G401.6 (cell line): Measurements from ENCODE around the gene CCDC85C.

Experiments used
- FAIRE-seq: peaks from 2 replicates; lab custom pipeline; 2012; peaks lifted over from hg19 to GRCh38; lab: Jason Lieb, UNC

Gene CCDC85C

DNA sequence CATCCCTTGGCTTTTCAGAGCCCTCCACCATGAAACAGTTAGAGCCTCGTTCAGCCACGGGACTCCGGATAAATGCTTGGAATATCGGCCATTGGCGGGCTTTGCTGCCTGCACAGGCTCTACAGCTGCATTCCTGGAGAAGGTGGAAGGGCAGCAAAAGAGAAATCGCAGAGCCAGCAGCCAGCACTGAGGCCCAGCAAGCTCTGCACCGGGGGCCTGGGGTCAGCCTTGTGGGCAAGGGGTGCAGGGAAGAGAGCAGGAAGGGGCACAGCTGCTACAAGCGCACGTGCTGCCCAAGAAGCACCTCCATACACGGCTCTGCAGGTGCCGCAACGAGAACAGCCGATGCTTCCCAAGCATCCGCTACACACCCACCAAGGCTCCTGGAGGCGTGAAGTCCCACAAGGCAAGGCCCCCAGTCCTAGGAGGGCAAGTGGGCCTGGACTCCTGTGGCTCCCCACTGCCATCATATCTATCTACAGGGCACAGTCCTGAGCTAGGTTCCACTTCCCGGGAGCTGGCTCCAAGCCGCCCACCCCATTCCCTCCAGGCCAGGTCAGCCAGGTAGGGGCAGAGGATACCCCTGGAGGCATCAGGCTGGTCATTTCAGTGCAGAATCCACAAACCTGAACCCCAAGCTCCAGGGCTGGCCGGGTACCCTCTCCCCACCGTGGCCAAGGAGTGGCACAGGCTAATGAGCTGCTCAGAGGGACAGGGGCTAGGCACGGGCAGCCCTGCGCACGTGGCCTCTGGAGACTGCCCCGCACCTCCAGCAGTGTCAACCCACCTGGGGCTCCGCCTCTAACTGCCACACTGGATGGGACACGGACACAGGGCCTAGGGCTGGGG lies 82.6 kb downstream of the CCDC85C start:
- FAIRE-seq = no peak

DNA sequence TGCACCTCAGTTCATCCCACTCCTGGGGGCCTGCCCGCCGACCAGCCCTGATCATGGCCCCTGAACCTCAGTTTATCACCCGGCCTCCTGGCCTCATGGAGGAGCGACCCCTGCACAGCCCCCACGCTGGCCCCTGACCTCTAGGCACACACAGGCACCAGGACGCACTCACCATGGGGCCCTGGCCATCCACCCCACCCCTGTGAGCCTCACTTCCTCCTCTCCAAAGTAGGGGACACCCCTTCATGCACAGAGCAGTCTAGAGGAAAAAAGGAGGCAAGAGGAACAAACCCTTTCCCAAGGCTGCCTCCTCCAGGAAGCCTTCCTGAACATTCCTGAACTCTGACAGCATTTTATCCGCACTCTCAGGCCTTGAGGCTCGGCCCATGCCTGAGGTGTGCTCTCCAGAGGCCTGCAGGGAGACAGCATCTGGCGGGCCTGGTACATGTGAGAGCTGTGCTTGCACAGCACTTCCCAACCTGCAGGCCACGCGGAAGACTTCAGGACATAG lies 83.4 kb downstream of the CCDC85C start:
- no peak for FAIRE-seq

DNA sequence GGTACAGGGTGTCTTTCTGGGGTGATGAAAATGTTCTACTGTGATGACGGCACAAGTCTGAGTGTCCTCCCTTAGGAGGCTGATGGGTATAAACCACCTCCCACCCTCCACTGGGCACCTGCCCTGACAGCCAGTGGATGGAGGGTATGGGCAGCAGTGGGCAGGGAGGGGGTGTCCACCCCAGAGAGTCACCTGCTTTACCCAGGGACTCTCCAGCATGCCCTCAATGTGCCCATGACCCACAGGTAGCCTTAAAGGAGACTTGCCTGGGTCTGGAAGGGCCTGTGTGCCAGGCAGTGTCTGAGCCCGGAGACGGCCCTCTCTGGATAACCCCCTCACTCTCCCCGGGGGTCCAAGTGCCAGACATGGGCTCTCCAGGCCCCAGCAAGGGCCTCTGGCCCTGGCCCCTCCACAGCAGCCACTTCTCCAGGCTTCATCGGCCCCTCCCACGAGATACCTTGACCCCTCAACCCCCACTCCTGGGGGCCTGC lies 84.0 kb downstream of the CCDC85C start:
- no peak for FAIRE-seq

DNA sequence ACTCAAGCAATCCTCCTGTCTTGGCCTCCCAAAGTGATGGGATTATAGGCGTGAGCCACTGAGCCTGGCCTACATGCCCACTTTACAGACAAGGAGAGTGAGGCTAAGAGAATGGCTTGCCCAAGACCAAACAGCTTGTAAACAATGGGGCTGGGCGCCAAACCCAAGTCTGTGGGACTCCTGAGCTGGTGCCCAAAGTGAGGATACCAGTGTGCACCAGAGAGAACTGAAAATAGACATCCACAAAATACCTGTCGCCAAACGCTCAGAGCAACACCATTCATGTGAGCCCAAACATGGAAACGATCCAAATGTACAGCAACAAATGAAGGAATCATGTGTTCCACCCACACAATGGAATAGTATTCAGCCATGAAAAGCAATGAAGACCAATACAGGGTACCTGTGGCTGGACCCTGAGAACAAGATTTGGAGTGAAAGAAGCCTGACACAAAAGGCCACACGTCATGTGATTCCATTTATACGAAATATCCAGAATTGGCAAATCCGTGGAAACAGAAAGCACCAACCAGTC lies 84.6 kb downstream of the CCDC85C start:
- FAIRE-seq = no peak

DNA sequence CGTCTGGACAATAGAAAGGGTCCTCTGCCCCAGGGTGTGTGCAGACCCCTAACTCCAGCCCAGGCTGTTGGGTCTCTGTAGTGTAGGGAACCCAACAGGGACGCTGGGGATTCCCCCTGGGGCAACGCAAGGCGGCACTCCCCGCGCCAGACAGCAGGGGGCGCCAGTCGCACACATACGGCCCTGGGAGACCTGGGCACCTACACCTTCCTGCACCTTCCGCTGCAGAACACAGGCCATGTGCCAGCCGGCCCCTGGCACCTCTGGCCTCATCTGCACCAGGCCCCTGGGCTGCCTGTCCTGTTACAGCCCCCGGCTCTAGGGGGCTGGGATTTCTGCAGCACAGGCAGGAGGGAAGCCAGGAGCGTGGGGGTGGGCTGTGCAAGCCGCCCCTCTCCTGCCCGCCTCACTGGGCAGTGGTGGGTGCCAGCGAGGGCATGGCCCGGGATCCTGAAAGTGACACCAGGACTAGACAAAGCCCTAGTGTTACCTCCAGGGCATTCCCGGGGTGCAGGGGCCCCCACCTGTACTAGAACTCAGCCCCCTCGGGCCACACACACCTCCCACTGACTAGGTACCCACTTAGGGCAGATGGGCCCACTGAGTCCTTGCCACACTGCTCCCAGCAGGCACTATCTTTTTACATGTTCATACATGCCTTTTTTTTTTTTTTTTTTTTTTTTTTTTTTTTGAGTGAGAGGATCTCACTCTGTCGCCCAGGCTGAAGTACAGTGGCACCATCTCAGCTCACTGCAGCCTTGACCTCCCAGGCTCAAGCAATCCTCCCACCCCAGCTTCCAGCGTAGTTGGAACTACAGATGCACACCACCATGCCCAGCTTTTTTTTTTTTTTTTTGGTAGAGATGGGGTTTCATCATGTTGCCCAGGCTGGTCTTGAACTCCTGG lies 85.3 kb downstream of the CCDC85C start:
- no peak for FAIRE-seq

DNA sequence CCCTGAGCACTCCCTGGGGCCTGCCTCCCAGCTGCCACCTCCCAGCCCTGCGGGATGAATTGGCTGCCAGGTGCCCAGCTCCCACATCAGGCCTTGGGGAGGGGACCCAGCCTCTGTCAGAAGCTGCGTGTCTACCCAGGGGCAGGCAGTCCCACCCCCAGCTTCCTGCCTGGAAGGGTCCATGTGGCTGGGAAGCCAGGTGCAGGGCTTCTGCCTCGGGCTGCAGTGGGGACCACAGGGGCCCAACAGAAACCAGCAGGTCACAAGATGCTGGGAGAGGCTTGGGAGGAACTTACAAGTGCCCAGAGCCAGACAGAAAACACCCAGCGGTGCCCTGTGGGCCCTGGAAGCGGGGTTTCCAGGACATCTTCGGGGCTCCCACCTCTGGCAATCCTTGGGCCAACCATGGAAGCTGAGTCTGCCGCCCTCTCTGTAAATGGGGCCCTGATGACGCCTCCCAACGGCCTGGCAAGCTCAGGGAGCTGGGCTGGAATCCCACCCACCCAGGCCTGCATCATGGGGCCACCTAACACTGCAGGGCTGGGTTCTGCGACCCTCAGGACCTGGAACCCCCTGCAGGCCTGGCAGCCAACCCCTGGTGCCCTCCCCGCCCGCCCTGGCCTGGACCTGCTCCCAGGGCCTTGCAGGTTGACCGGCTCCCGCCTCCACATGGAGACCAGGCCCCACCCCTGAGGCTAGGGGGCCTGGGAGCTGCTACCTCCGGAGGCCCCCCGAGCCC lies 86.2 kb downstream of the CCDC85C start:
- FAIRE-seq = no peak

DNA sequence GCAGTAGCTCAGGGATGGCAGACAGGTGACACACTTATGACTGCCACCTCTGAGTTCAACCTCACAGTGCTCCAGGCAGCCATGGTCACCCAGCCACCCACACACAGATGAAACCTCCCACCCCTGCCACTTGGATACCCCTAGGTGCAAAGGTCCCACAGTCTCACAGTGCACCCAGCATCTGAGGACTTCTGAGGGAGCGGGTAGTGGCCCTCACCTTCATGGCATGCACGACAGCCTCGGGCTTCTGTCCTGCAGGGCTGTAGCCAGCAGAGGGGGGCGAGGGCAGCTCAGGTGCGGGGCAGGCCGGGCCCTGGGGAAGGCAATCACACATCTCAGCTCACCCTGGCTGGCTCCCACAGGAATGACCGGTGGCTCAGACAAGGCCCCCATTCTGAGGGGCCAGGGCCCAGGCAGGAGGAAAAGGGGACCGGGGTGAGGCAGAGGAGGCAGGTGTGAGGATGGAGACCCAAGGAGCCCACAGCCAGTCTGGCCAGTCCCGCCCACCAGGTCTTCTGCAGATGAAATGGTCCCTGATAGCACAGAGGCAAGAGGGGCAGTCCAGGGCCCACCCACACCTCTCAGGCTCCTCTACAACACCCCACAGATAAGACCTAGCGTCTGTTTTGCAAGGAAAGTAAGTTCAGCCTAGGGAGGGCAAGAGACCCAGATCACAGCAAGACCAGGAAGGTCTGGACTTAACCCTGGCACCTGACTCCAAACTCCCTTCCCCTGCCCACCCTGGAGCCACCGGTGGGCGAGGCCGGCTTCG lies 87.0 kb downstream of the CCDC85C start:
- FAIRE-seq = no peak

DNA sequence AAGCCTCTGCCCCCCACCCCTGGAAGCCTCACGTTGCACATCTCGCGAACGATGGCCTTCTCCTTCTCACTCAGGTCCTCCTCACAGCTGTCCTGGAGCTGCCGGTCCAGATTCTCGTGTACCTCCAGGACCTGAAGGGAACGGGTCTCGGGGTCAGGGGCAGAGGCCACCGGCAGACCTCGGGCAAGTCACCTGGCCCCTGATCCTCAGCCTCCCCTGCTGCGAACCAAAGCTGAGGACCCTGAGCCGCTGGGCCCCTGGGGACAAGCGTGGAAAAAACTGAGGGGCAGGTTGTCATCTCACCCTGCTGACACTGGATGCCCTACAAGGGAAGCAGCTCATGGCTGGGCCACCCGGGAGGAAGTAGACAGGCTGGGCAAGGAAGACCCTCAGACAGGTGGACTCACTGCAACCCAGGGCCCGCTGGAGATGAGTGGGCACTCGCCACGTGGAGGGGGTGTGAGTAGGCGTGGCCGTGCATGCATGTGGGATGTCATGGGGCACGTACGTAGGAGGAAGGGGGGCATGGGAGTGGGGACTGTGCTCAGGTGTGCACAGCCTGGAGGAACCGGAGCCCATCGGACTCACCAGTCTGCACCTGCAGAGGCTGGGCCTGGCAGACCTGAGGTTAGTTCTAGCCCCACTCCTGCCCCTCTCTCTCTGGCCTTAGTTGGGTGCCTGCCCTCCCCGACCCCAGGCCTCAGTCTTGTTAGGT lies 87.7 kb downstream of the CCDC85C start:
- no peak for FAIRE-seq

DNA sequence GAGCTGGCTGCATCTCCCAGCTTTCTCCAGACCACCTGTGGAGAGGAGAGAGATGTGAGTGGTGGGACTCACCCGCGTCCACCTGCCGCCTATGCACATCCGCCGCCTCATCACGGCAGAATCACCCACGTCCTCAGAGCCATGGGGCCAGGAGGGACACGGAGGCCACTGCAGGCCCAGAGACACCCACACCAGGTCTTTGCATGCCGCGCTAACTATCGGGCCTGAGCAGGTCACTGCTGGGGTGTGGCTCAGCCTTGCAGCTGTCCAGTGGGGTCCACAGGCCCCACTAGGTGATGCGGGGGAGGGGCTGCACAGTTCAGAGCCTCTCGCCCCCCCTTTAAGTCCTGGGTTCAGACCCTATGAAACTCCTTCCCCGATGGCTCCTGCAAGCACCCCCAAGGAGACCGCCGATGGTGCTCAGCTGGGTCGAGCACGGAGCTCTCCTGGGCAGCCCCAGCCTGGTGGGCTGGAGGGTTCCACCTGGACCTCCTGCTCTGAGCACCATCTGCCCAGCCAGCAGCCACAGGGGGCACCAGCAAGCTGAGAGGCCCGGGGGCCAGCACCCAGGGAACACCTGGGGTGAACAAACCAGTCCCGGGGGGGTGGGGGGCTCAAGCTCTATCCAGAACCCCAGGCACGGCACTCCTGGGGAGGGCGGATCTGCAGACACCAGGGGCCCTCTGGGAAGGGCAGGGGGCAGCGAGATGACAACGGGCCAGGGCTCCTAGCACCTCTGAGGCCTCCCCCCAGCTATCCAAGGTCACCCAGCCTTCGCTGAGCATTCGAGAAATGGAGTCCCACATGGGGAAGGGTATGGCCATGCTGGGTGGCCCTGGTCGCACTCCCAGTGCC lies 88.5 kb downstream of the CCDC85C start:
- FAIRE-seq = no peak

DNA sequence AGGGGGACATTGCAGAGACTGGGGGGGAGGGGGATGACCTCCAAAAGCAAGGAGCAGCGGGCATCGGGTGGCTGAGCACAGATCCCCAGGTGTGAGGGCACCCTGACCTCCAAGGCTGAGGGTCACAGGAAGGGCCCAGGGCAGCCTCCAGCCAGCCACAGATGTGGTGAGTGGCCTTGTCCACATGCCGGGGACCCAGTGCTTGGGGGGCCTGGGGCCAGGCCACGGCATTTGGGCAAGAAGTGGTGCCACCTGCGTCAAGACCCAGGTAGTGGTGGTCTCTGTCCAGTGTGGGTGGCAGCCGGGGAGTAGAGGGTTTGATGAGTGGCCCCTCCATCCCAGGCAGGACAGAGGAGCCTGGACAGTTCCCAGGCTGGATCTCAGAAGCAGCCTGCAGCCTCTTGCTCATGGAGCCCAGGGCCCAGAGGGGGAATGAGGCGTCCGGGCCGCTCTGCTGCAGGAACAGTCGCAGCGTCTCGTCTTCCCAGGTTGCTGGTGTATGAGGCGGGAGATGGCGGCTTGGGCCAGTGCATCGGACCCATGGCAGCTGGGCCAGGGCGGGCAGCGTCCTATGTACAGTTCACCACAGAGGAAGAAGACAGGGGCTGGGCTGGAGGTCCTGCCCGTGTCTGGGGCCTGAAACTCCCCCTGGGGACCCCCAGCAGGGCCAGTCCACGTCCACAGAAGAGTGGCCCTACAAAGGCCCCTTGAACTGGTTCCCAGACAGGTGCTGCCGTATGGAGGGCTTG lies 89.3 kb downstream of the CCDC85C start:
- FAIRE-seq = no peak

DNA sequence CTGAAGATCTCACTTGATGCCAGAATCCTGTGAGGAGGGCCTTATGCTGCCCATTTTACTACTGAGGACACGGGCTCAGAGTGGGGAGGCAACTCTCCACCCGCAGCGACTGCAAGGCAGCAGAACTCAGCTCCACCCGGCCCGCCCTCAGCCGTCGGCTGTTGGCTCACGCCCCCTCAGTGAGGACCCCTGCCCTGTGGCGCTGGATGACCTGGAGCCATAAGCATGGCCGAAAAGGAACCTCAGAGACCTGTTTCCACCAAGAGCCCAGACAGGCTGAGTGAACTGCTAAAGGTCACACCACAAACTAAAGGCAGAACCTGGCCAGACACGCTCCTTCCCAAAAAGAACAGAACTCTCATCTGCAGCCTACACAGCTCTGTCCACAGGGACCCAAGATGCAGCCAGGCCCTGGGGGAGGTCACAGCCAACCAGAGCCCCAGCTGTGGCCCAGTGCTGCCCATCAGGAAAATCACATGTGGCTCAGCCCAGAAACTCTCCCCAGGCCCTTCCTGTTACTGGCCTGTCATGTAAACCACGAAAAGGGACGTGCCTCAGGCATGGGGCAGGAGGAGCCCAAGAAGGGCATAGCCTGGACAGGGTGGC lies 90.0 kb downstream of the CCDC85C start:
- FAIRE-seq = no peak

DNA sequence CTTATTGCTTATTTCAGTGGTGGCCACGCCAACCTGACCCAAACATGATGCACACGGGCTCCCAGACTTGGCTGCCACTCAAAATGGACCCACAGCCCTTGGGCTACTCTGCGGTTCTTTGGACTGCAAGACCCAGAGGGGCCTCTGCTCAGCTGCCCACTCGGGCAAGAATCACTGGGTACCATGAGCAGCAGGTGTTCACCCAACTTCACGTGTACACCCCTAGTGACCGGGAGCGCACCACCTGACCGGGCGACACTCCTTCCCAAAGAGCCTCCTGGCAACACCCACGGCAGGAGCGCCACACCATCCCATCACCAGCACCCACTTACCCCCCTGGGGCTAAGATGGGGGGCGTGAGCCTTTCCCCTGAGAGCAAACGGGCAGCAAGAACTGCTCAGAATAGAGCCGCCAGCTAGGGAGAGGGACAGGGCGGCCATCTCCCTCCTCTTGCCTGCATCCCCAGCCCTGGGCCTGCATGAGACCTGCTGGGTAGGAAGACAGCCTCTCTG lies 90.8 kb downstream of the CCDC85C start:
- FAIRE-seq = no peak

DNA sequence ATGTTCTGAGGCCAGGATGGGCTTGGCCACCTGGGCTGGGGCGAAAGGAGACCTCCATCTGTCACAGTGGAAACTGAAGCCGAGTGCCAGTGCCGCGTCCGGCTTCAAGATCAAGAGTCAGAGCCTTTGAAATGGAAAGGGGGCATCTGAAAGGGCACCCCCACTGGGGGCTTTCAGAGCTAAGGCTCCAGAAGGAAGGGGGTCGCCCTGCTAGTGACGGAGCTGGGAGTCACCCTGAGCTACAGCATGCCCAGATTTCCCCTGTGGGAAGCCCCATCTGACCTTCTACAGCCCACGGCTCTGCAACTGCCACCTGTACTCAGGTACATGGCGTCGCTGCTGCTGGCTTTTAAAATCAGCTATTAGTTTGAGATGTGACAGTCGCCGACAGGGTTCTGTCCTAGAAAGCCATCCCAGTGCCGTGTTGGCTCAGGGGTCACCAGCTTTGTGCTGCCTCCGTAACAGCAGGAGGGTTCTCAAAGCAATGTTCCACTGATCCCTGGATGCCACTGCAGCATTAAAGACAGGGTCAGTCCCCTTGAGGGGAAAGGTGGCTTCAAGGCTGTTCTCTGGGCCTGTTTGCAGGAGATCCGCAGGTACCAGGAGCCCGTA lies 91.3 kb downstream of the CCDC85C start:
- FAIRE-seq = no peak

DNA sequence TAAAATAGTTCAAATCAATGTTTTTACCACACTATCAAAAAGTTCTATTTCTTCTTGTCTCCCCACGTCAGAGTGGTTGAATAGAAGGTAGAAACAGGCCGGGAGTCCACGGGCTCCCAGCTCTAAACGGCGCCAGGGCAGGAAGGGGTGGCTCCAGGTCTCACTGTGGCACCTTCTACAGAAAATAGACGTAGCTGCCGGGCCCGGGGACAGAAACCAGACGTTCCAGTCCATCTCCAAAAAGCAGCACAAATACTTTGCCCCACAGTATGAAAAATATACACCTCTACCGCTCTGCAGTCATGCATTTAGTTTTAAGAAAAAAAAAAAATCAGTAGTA lies 91.9 kb downstream of the CCDC85C start:
- no peak for FAIRE-seq

DNA sequence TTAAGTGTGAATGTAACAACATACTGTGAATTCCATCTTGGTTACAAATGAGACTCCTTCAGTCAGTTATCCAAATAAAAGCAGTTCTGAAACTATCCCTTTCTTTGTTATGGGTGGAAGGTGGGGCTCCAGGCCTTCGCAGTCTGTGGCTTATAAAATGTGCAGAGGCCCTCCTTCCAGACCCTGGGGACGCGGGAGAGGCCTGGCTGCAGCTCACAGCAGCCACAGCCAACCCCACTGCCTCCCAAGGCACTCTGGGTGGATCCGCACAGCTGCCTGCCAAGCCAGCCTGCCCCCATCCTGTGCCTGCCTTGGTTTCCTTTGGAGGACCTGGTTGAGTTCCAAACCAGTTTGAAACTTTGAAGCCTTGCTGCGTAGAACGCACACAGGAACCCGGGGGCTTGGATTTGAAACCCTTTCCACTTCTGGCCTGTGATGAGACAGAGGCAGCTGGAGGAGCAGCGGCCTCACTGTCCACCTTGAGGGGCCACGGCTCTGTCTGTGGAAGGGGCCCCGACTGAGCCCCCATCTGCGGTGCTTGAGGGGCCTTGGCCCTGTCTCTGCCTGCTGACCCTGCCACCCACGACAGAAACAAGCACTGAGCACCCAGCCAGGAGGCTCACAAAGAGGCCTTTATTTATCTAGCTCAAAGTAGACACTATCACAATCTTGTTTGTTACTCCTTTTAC lies 92.4 kb downstream of the CCDC85C start:
- FAIRE-seq = no peak

DNA sequence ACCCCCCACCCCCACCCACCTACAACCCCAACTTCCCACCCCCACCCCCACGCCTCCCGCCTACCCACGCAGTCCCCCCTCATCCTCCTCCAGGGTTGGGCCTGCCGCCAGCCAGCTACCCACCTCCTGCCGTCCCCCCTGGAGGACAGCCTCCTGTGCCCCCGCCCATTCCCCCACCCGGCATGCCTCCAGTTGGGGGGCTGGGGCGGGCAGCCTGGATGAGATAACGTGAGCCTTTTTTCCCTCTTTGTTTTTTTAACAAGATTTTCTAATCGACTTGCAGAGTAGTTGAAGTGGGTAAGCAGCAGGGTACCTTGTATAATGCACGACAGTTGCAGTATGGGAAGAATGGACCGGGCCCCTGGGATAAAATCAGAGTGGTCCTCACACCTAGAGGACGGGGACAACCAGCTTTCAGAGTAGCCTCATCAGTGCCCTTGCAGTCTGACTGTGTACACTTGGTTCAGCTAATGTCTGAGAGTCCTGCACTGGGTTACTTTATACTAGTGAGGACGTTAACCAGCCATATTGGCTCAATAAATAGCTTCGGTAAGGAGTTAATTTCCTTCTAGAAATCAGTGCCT lies 93.4 kb downstream of the CCDC85C start:
- no peak for FAIRE-seq
